ENCODE results near the gene AGBL1.

Gene AGBL1

DNA sequence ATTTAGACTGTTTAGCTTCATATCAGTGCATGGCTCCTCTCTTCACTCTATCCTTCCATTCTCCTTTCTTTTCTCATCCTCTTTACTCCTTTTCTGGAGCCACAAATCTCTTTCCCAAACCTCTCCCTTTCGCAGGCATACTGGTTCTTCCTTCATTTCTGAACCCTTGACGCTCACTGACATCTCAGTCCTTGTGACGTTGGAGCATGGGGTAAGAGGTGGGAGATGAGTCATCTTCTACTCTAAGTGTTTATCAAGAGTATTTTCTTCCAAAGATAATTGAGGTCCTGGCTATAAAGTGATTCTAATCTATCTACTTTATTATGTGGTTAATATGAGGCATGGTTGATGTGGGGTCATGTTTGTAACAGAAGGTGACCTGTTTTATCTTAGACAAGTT, 414.2 kb downstream of the AGBL1 start:
- no peak overlapping the region for H3K4me3 ChIP-seq (ENCODE audit: low read depth, low read length)
- TF ChIP-seq, protein P1, sequence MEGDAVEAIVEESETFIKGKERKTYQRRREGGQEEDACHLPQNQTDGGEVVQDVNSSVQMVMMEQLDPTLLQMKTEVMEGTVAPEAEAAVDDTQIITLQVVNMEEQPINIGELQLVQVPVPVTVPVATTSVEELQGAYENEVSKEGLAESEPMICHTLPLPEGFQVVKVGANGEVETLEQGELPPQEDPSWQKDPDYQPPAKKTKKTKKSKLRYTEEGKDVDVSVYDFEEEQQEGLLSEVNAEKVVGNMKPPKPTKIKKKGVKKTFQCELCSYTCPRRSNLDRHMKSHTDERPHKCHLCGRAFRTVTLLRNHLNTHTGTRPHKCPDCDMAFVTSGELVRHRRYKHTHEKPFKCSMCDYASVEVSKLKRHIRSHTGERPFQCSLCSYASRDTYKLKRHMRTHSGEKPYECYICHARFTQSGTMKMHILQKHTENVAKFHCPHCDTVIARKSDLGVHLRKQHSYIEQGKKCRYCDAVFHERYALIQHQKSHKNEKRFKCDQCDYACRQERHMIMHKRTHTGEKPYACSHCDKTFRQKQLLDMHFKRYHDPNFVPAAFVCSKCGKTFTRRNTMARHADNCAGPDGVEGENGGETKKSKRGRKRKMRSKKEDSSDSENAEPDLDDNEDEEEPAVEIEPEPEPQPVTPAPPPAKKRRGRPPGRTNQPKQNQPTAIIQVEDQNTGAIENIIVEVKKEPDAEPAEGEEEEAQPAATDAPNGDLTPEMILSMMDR (IDR thresholded peaks at IDR 0.05; ENCODE audit: insufficient read depth, low read depth, low read length, missing control alignments) = no peak
- DNase-seq (ENCODE audit: low read depth) = no peak

DNA sequence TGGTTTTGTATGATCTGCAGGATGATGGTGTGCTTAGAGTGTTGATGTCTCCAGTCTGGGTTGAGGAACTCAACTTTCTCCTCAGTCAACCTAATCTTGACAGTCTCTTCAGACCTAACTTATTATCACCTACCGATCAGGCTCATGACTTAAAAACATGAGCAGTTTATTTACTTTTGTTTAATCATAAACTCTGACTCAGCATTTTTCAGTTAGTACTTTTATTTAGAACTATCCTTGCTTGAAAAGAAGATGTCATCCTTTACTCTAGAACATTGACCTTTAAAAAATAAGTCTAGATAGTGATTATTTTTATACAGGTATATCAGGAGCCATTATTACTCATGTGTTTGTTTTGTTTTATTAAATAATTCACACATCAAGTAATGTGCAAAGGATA, 414.8 kb downstream of the AGBL1 start:
- TF ChIP-seq, protein P1 (IDR thresholded peaks at IDR 0.05; ENCODE audit: insufficient read depth, low read depth, low read length, missing control alignments) = no peak
- no peak for DNase-seq (ENCODE audit: low read depth)
- no peak overlapping the region for H3K4me3 ChIP-seq (ENCODE audit: low read depth, low read length)

DNA sequence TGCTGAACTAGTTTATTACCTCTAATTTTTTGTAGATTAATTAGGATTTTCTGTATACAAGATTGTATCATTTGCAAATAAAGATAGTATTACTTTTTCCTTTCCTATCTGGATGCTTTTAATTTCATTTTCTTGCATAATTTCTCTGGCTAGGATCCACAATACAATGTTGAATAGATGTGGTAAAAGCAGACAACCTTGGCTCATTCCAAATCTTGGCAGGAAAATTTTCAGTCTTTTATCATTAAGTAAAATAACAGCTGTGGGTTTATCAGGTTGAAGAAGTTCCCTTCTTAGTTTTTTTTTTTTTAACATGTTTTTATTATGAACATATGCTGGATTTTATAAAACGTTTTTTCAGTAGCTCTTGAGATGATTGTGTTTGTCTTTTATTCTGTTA, 422.6 kb downstream of the AGBL1 start:
- TF ChIP-seq, protein P1 (IDR thresholded peaks at IDR 0.05; ENCODE audit: insufficient read depth, low read depth, low read length, missing control alignments) = no peak
- no peak for DNase-seq (ENCODE audit: low read depth)
- no peak overlapping the region for H3K4me3 ChIP-seq (ENCODE audit: low read depth, low read length)

DNA sequence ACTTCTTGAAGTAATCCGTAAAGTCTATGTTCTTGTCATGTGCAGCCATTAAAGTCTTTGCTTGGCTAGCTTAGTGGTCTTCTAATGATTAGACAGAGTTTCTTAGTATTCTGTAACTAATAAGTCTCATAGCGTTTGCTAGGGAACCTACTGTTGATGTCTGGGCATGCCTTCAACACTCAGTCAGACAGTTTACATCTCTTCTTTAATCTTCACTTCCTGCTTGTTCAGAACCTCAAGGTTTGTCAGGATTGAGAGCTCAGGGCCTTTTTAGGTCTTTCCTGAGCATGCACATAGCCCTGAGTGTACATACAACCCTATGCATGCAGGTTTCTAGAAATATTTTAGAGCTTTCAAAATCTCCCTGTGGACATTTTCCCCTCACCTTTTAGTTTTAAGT, 426.3 kb downstream of the AGBL1 start:
- no peak for DNase-seq (ENCODE audit: low read depth)
- TF ChIP-seq, protein P1 (IDR thresholded peaks at IDR 0.05; ENCODE audit: insufficient read depth, low read depth, low read length, missing control alignments) = no peak
- H3K4me3 ChIP-seq (ENCODE audit: low read depth, low read length) = no peak overlapping the region

DNA sequence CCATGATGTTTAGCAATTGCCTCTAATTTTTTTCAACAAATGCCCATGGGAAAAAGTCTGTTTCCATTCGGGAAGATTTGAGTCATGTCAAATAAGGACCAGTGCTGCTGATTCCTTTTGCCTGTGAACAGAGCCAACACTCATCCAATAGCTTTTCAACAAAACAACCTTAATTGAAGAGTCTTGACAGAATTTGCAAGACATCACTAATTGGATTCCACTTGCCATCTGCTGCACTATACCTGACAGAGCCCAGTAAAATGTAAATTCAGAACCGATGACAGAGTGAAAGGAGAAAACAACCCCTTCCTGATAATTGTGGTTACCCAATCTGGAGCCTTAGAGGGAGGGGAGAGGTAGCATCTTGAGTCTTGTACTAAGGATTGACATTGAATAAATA, 426.7 kb downstream of the AGBL1 start:
- TF ChIP-seq, protein P1 (IDR thresholded peaks at IDR 0.05; ENCODE audit: insufficient read depth, low read depth, low read length, missing control alignments) = no peak
- DNase-seq (ENCODE audit: low read depth) = no peak
- H3K4me3 ChIP-seq (ENCODE audit: low read depth, low read length) = no peak overlapping the region

DNA sequence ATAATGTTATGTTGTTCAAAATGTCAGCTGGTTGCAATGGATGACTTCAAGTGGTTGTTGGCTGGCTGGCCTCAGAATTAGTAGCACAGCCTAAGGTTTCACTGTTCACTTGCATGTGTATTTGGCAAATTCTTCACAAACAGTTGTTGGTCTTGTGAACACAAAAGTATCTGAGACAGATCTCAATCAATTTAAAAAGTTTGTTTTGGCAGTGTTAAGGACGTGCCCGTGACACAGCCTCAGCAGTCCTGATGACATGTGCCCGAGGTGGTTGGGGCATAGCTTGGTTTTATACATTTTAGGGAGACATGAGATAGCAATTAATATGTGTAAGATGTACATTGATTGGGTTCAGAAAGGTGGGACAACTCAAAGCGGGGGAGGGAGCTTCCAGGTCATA, 436.0 kb downstream of the AGBL1 start:
- no peak for DNase-seq (ENCODE audit: low read depth)
- TF ChIP-seq, protein P1 (IDR thresholded peaks at IDR 0.05; ENCODE audit: insufficient read depth, low read depth, low read length, missing control alignments) = no peak
- no peak overlapping the region for H3K4me3 ChIP-seq (ENCODE audit: low read depth, low read length)

DNA sequence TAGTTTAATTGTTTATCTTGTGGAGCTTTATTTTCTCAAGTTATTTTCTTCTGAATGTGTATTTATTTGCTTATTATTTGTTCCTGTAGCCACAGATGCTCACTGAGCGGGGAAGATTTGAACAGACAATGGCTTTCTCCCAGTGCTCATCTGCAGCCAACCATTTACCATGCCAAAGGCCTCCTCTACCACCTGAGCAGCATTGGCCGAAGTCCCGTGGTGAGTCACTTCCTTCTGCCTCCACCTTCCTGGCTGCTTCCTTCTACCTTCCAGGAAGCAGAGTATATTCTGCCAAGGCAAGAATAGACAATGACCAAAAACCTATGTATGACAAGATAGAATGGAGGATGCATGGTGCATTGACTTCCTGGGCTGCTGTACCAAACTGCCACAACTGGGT, 443.1 kb downstream of the AGBL1 start:
- TF ChIP-seq, protein P1 (IDR thresholded peaks at IDR 0.05; ENCODE audit: insufficient read depth, low read depth, low read length, missing control alignments) = no peak
- H3K4me3 ChIP-seq (ENCODE audit: low read depth, low read length) = no peak overlapping the region
- DNase-seq (ENCODE audit: low read depth) = no peak
